ENCODE data around the gene CLSTN2.

The CLSTN2 gene

GRCh38 chr3:140251678-140252077 is 316.7 kb downstream of the CLSTN2 start:
- H3K27ac ChIP-seq (replicated peaks; ENCODE audit: low read length), result no peak overlapping the region
- peak; percentile 33 for DNase-seq (ENCODE audit: low spot score)
- H3K4ac ChIP-seq (ENCODE audit: low read length), result no peak overlapping the region
- H2BK15ac ChIP-seq (ENCODE audit: low read length), result no peak overlapping the region
- H3K27me3 ChIP-seq (ENCODE audit: control insufficient read depth in 3 of 3, insufficient read depth in 3 of 3, low read depth in 1 of 3, low read length in 3 of 3), result no peaks in the 10 kb centered on the region
- no peak overlapping the region for H3K18ac ChIP-seq (ENCODE audit: low read length)
- H3K23ac ChIP-seq (ENCODE audit: low read depth, low read length, poor library complexity), result no peak overlapping the region
- H3K9me3 ChIP-seq (replicated peaks in 1 of 2; ENCODE audit: control insufficient read depth in 2 of 2, insufficient read depth in 1 of 2, low read depth in 1 of 2, low read length in 2 of 2), result no peaks in the 10 kb centered on the region
- H2BK5ac ChIP-seq (ENCODE audit: low read length), result no peak overlapping the region
- no peaks in the 10 kb centered on the region for H3K36me3 ChIP-seq (replicated peaks in 1 of 2; ENCODE audit: control insufficient read depth in 2 of 2, insufficient read depth in 2 of 2, low read length in 2 of 2)
- no peak overlapping the region for H3K4me3 ChIP-seq (ENCODE audit: low read length in 2 of 2)
- H3K4me1 ChIP-seq (ENCODE audit: control insufficient read depth in 2 of 2, insufficient read depth in 1 of 2, low read depth in 1 of 2, low read length in 2 of 2), result peaks cover 4 to 5% of the 10 kb centered on the region in 2 donors
- no peaks in the 10 kb centered on the region for H3K79me1 ChIP-seq (ENCODE audit: low read depth, low read length)
- H2BK12ac ChIP-seq (ENCODE audit: low read length), result no peak overlapping the region
- H3K9ac ChIP-seq (ENCODE audit: low read depth, low read length, poor library complexity), result no peak overlapping the region
- H3K4me2 ChIP-seq (ENCODE audit: insufficient read depth, low read length, poor library complexity, severe bottlenecking), result no peak overlapping the region
- WGBS, 2 donors (ENCODE audit: extremely low coverage in 2 of 2, insufficient read length in 2 of 2, insufficient replicate concordance in 1 of 2), result no CpG with 5 or more reads among the region's 2 CpGs
- H3K14ac ChIP-seq (ENCODE audit: low read length), result no peak overlapping the region
- H2AFZ ChIP-seq (ENCODE audit: low read length), result peak overlapping the region; percentile 59
- no peak overlapping the region for H2BK120ac ChIP-seq (ENCODE audit: low read depth, low read length)
- H4K8ac ChIP-seq (ENCODE audit: low read depth, low read length), result no peak overlapping the region
- no peak overlapping the region for H2AK5ac ChIP-seq (ENCODE audit: low read depth, low read length)
- no peak overlapping the region for H4K91ac ChIP-seq (ENCODE audit: low read depth, low read length, poor library complexity)

- WGBS, 2 donors (ENCODE audit: extremely low coverage in 2 of 2, insufficient read length in 2 of 2, insufficient replicate concordance in 1 of 2), result no CpG with 5 or more reads among the region's 9 CpGs
Observed at GRCh38 chr3:140252812-140253656, 318.0 kb downstream of the CLSTN2 start.

GRCh38 chr3:140258222-140258724 is 323.3 kb downstream of the CLSTN2 start:
- Histone ChIP-seq H2BK5ac (ENCODE audit: low read length) (no peak overlapping the region), H2BK120ac (ENCODE audit: low read depth, low read length) (no peak overlapping the region), H3K18ac (ENCODE audit: low read length) (no peak overlapping the region), H3K4me3 (ENCODE audit: low read length in 2 of 2) (no peak overlapping the region), H3K4me2 (ENCODE audit: insufficient read depth, low read length, poor library complexity, severe bottlenecking) (no peak overlapping the region), H3K4ac (ENCODE audit: low read length) (no peak overlapping the region), H2AK5ac (ENCODE audit: low read depth, low read length) (no peak overlapping the region), H4K91ac (ENCODE audit: low read depth, low read length, poor library complexity) (no peak overlapping the region), H3K23ac (ENCODE audit: low read depth, low read length, poor library complexity) (no peak overlapping the region), H3K9ac (ENCODE audit: low read depth, low read length, poor library complexity) (no peak overlapping the region), H3K79me1 (ENCODE audit: low read depth, low read length) (no peaks in the 10 kb centered on the region), H2AFZ (ENCODE audit: low read length) (no peak overlapping the region), H3K27ac (replicated peaks; ENCODE audit: low read length) (no peak overlapping the region), H3K14ac (ENCODE audit: low read length) (no peak overlapping the region), H3K9me3 (replicated peaks in 1 of 2; ENCODE audit: control insufficient read depth in 2 of 2, insufficient read depth in 1 of 2, low read depth in 1 of 2, low read length in 2 of 2) (no peaks in the 10 kb centered on the region), H3K27me3 (ENCODE audit: control insufficient read depth in 3 of 3, insufficient read depth in 3 of 3, low read depth in 1 of 3, low read length in 3 of 3) (no peaks in the 10 kb centered on the region), H2BK12ac (ENCODE audit: low read length) (no peak overlapping the region), H2BK15ac (ENCODE audit: low read length) (no peak overlapping the region), H3K36me3 (replicated peaks in 1 of 2; ENCODE audit: control insufficient read depth in 2 of 2, insufficient read depth in 2 of 2, low read length in 2 of 2) (no peaks in the 10 kb centered on the region), H4K8ac (ENCODE audit: low read depth, low read length) (no peak overlapping the region), H3K4me1 (ENCODE audit: control insufficient read depth in 2 of 2, insufficient read depth in 1 of 2, low read depth in 1 of 2, low read length in 2 of 2) (no peaks in the 10 kb centered on the region)
- no CpG with 5 or more reads among the region's 4 CpGs for WGBS, 2 donors (ENCODE audit: extremely low coverage in 2 of 2, insufficient read length in 2 of 2, insufficient replicate concordance in 1 of 2)
- no peak for DNase-seq (ENCODE audit: low spot score)

More at GRCh38 chr3:140252812-140253656, 318.0 kb downstream of the CLSTN2 start:
- H2BK5ac ChIP-seq (ENCODE audit: low read length), result no peak overlapping the region
- H3K27me3 ChIP-seq (ENCODE audit: control insufficient read depth in 3 of 3, insufficient read depth in 3 of 3, low read depth in 1 of 3, low read length in 3 of 3), result no peaks in the 10 kb centered on the region
- H3K79me1 ChIP-seq (ENCODE audit: low read depth, low read length), result no peaks in the 10 kb centered on the region
- H2BK12ac ChIP-seq (ENCODE audit: low read length), result no peak overlapping the region
- H2AK5ac ChIP-seq (ENCODE audit: low read depth, low read length), result no peak overlapping the region
- no peak overlapping the region for H3K27ac ChIP-seq (replicated peaks; ENCODE audit: low read length)
- no peak overlapping the region for H3K4ac ChIP-seq (ENCODE audit: low read length)
- peaks cover 4 to 5% of the 10 kb centered on the region in 2 donors for H3K4me1 ChIP-seq (ENCODE audit: control insufficient read depth in 2 of 2, insufficient read depth in 1 of 2, low read depth in 1 of 2, low read length in 2 of 2)
- H3K23ac ChIP-seq (ENCODE audit: low read depth, low read length, poor library complexity), result no peak overlapping the region
- no peaks in the 10 kb centered on the region for H3K36me3 ChIP-seq (replicated peaks in 1 of 2; ENCODE audit: control insufficient read depth in 2 of 2, insufficient read depth in 2 of 2, low read length in 2 of 2)
- no peak for DNase-seq (ENCODE audit: low spot score)
- H4K8ac ChIP-seq (ENCODE audit: low read depth, low read length), result no peak overlapping the region
- H2BK120ac ChIP-seq (ENCODE audit: low read depth, low read length), result no peak overlapping the region
- H3K9ac ChIP-seq (ENCODE audit: low read depth, low read length, poor library complexity), result no peak overlapping the region
- H3K9me3 ChIP-seq (replicated peaks in 1 of 2; ENCODE audit: control insufficient read depth in 2 of 2, insufficient read depth in 1 of 2, low read depth in 1 of 2, low read length in 2 of 2), result no peaks in the 10 kb centered on the region
- H2AFZ ChIP-seq (ENCODE audit: low read length), result no peak overlapping the region
- no peak overlapping the region for H3K14ac ChIP-seq (ENCODE audit: low read length)
- H3K4me3 ChIP-seq (ENCODE audit: low read length in 2 of 2), result no peak overlapping the region
- no peak overlapping the region for H4K91ac ChIP-seq (ENCODE audit: low read depth, low read length, poor library complexity)
- H3K4me2 ChIP-seq (ENCODE audit: insufficient read depth, low read length, poor library complexity, severe bottlenecking), result no peak overlapping the region
- H3K18ac ChIP-seq (ENCODE audit: low read length), result peak overlapping the region; percentile 42
- H2BK15ac ChIP-seq (ENCODE audit: low read length), result no peak overlapping the region

GRCh38 chr3:140265302-140265701 is 330.3 kb downstream of the CLSTN2 start:
- no peaks in the 10 kb centered on the region for H3K79me1 ChIP-seq (ENCODE audit: low read depth, low read length)
- no peak overlapping the region for H4K8ac ChIP-seq (ENCODE audit: low read depth, low read length)
- H2AFZ ChIP-seq (ENCODE audit: low read length), result no peak overlapping the region
- no peaks in the 10 kb centered on the region for H3K9me3 ChIP-seq (replicated peaks in 1 of 2; ENCODE audit: control insufficient read depth in 2 of 2, insufficient read depth in 1 of 2, low read depth in 1 of 2, low read length in 2 of 2)
- H3K27me3 ChIP-seq (ENCODE audit: control insufficient read depth in 3 of 3, insufficient read depth in 3 of 3, low read depth in 1 of 3, low read length in 3 of 3), result peaks cover 0 to 2% (median 0%) of the 10 kb centered on the region in 3 experiments
- no peak overlapping the region for H3K4me2 ChIP-seq (ENCODE audit: insufficient read depth, low read length, poor library complexity, severe bottlenecking)
- no peak overlapping the region for H3K18ac ChIP-seq (ENCODE audit: low read length)
- H3K14ac ChIP-seq (ENCODE audit: low read length), result no peak overlapping the region
- H3K36me3 ChIP-seq (replicated peaks in 1 of 2; ENCODE audit: control insufficient read depth in 2 of 2, insufficient read depth in 2 of 2, low read length in 2 of 2), result no peaks in the 10 kb centered on the region
- no peak overlapping the region for H3K27ac ChIP-seq (replicated peaks; ENCODE audit: low read length)
- DNase-seq (ENCODE audit: low spot score), result no peak
- H2BK120ac ChIP-seq (ENCODE audit: low read depth, low read length), result no peak overlapping the region
- no peak overlapping the region for H2BK12ac ChIP-seq (ENCODE audit: low read length)
- no CpG with 5 or more reads among the region's 5 CpGs for WGBS, 2 donors (ENCODE audit: extremely low coverage in 2 of 2, insufficient read length in 2 of 2, insufficient replicate concordance in 1 of 2)
- H2AK5ac ChIP-seq (ENCODE audit: low read depth, low read length), result no peak overlapping the region
- no peak overlapping the region for H3K23ac ChIP-seq (ENCODE audit: low read depth, low read length, poor library complexity)
- H3K4me3 ChIP-seq (ENCODE audit: low read length in 2 of 2), result no peak overlapping the region
- H3K9ac ChIP-seq (ENCODE audit: low read depth, low read length, poor library complexity), result no peak overlapping the region
- no peak overlapping the region for H3K4ac ChIP-seq (ENCODE audit: low read length)
- no peak overlapping the region for H2BK15ac ChIP-seq (ENCODE audit: low read length)
- peaks cover 0 to 9% of the 10 kb centered on the region in 2 donors for H3K4me1 ChIP-seq (ENCODE audit: control insufficient read depth in 2 of 2, insufficient read depth in 1 of 2, low read depth in 1 of 2, low read length in 2 of 2)
- H2BK5ac ChIP-seq (ENCODE audit: low read length), result no peak overlapping the region
- H4K91ac ChIP-seq (ENCODE audit: low read depth, low read length, poor library complexity), result no peak overlapping the region

Data from neuronal stem cell (in vitro differentiated cells).